ENCODE data around the gene ELMO1. TPM values are rescaled to one million over a fixed set of nuclear protein-coding genes. Genes with fewer than 3 reads are reported as not detected.

Gene ELMO1
- total and polyA plus RNA-seq, 8 donors = 3.0 to 20.6 (median 6.6) TPM

DNA sequence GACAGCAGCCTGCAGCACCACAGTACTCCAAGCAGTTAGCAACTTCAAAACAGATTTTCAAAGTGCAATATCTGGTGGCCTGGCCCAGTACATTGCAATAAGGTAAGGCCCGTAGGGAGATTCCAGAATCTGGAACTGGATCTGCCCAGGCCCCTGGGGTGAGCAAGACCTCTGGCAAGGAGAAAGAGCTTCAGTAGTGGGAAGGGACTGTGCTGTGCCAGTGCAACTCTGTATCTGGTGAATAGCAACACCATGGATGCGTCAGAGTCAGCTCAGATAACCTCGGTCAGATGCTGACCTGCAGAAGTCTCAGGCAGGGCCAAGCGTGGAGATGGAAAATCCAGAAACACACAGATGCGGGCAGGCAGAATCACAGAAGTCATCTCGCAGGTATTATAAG, 30.3 kb downstream of the ELMO1 start:
- H3K27me3 ChIP-seq = no peaks in the 10 kb centered on the region
- no peak overlapping the region for H3K4me3 ChIP-seq
- H3K27ac ChIP-seq = no peak overlapping the region
- TF ChIP-seq, protein P1, sequence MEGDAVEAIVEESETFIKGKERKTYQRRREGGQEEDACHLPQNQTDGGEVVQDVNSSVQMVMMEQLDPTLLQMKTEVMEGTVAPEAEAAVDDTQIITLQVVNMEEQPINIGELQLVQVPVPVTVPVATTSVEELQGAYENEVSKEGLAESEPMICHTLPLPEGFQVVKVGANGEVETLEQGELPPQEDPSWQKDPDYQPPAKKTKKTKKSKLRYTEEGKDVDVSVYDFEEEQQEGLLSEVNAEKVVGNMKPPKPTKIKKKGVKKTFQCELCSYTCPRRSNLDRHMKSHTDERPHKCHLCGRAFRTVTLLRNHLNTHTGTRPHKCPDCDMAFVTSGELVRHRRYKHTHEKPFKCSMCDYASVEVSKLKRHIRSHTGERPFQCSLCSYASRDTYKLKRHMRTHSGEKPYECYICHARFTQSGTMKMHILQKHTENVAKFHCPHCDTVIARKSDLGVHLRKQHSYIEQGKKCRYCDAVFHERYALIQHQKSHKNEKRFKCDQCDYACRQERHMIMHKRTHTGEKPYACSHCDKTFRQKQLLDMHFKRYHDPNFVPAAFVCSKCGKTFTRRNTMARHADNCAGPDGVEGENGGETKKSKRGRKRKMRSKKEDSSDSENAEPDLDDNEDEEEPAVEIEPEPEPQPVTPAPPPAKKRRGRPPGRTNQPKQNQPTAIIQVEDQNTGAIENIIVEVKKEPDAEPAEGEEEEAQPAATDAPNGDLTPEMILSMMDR (IDR thresholded peaks at IDR 0.05) = no peak
- 82 to 92% methylated on average over 6 of the region's 6 CpGs for WGBS, 2 donors
- intact Hi-C loops (cut with DNase I) = no loop called here
- DNase-seq = no peak
- H3K9me3 ChIP-seq = no peaks in the 10 kb centered on the region
- no peak for FAIRE-seq
- ATAC-seq = no peak
- H3K4me1 ChIP-seq = no peaks in the 10 kb centered on the region
- H3K36me3 ChIP-seq = no peaks in the 10 kb centered on the region

DNA sequence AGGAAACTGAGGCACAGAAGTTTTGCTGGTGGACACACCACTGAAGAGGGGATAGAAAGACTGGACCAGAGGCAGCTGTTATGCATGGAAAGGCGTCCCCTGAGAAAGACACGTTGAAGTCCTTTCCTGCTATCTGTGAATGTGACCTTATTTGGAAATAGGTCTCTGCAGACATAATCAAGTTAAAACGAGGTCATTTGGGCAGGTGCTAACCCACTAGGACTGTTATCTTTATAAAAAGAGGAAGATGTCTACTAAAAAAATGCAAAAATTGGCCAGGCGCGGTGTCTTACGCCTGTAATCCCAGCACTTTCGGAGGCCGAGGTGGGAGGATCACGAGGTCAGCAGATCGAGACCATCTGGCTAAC, 31.6 kb downstream of the ELMO1 start:
- TF ChIP-seq, protein P1 (IDR thresholded peaks at IDR 0.05) = no peak
- intact Hi-C loops (cut with DNase I) = no loop called here

DNA sequence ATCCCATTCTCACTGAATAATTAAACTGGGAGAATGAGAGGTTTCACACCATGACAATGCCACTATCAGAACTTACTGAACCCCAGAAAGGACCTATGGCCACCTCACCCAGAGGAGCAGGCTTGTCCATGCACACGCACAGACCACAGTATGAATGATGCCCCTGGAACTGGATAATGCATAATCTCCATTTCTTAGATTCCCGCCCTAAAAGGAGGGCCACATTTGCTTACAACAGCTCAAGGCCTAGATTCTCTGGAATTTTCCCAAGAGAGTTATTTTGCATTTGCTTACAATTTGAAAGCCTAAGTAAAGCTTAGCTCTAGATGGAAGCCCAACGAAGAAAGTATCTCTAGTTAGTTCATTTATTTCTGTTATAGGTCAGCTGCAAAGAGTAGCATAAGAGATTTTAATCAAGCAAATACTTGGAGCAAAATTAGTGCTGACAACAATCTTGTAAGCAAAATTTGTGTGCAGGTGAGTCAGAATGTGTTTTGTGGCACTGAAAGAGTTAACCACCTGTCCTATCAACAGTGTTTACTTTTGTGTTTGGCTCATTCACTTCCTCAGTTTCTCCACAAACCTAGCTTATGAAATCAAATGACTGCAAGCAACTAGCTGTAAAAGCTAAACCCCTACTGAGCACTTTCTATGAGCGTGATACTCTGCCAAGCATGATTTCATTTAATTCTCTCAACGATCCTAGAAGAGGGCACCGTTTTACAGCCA, 32.1 kb downstream of the ELMO1 start:
- intact Hi-C loops (cut with DNase I) = no loop called here
- no peaks in the 10 kb centered on the region for H3K27me3 ChIP-seq
- no peaks in the 10 kb centered on the region for H3K4me1 ChIP-seq
- no peak for FAIRE-seq
- DNase-seq = no peak
- no peaks in the 10 kb centered on the region for H3K36me3 ChIP-seq
- no peak overlapping the region for H3K27ac ChIP-seq
- WGBS, 2 donors = 65 to 72% methylated on average over 6 of the region's 6 CpGs
- no peak for ATAC-seq
- TF ChIP-seq, protein P1 (IDR thresholded peaks at IDR 0.05) = no peak
- no peak overlapping the region for H3K4me3 ChIP-seq
- H3K9me3 ChIP-seq = no peaks in the 10 kb centered on the region

More for the DNA sequence above, 31.6 kb downstream of the ELMO1 start:
- no peak overlapping the region for H3K27ac ChIP-seq
- no peak for DNase-seq
- no peak for ATAC-seq
- FAIRE-seq = no peak
- 76 to 86% methylated on average over 10 of the region's 10 CpGs for WGBS, 2 donors
- H3K36me3 ChIP-seq = no peaks in the 10 kb centered on the region
- no peak overlapping the region for H3K4me3 ChIP-seq
- H3K9me3 ChIP-seq = no peaks in the 10 kb centered on the region
- no peaks in the 10 kb centered on the region for H3K4me1 ChIP-seq
- H3K27me3 ChIP-seq = no peaks in the 10 kb centered on the region

DNA sequence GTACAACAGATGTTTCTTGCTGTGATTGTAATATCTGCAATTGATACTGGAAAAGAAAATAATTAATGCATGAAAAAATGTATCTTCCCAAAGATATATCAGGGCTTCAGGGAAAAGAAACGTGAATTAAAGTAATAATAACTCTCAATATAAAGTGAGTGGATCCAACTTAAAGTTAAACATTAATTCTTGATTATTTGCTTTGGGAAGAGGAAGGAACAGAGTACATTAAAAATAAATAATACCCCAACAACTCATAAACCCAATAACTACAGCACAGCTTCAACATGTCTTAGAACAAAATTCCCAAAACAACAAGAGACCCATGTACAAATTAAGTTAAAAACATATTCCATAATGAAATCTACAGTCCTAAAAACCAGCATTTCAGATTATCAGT, 33.0 kb downstream of the ELMO1 start:
- intact Hi-C loops (cut with DNase I) = no loop called here
- TF ChIP-seq, protein P1 (IDR thresholded peaks at IDR 0.05) = no peak
- no peak overlapping the region for H3K27ac ChIP-seq
- DNase-seq (no peak), FAIRE-seq (no peak), ATAC-seq (no peak)
- H3K9me3 ChIP-seq = no peaks in the 10 kb centered on the region
- no peak overlapping the region for H3K4me3 ChIP-seq
- H3K27me3 ChIP-seq = no peaks in the 10 kb centered on the region
- H3K36me3 ChIP-seq = no peaks in the 10 kb centered on the region
- WGBS, 2 donors = 35 to 41% methylated on average over 1 of the region's 1 CpG
- no peaks in the 10 kb centered on the region for H3K4me1 ChIP-seq

DNA sequence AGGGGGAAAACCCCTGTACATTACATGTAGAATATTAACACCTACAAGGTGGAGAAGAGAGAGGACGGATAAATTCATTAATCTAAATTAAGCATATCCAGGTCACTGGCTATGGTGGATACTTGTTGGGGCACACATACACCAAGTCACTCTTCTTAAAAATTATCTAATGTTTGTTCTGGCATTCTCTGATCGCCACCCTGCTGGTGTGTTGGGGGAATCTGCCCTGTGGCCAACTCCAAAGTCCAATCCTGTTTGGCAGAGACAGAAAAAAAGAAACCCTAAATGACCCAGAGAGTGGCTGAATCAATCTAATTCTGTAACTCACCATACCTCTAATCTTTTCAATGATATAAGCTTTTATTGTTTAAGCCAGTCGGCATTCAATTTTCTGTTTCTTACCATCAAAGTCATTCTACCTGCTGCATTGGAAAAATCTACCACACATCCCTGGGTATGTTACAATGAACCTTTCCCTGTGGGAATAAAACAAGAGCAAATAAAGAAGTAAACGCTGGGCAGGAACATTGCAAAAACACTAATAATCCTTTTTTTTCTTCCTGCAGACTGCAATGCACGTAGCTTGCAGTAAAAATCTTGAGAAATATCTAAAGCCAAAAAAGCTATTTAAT, 34.2 kb downstream of the ELMO1 start:
- FAIRE-seq = no peak

More for the DNA sequence above, 34.2 kb downstream of the ELMO1 start:
- DNase-seq = no peak
- no peaks in the 10 kb centered on the region for H3K9me3 ChIP-seq
- intact Hi-C loops (cut with DNase I) = no loop called here
- no peak overlapping the region for H3K4me3 ChIP-seq
- H3K27ac ChIP-seq = no peak overlapping the region
- H3K4me1 ChIP-seq = no peaks in the 10 kb centered on the region
- ATAC-seq = no peak
- H3K36me3 ChIP-seq = no peaks in the 10 kb centered on the region
- H3K27me3 ChIP-seq = no peaks in the 10 kb centered on the region
- WGBS, 2 donors = 59 to 62% methylated on average over 5 of the region's 5 CpGs
- TF ChIP-seq, protein P1 (IDR thresholded peaks at IDR 0.05) = no peak

All from pancreas (tissue), 10 donors.